SK-N-MC (cell line): ENCODE measurements around the gene SGSM1.

Experiments used
- EZH2 ChIP-seq: fragments of 200-600 bp; sonication (generic); IDR thresholded peaks from one replicate; pipeline ENCODE4 v1.6.1; 2017; ENCODE audit warnings: antibody characterized with exemption
- POLR2AphosphoS5 ChIP-seq: IDR thresholded peaks from 2 replicates; pipeline ENCODE4 v1.6.1; 2012; ENCODE audit warnings: mild to moderate bottlenecking, low read depth, low read length, borderline replicate concordance

DNA sequence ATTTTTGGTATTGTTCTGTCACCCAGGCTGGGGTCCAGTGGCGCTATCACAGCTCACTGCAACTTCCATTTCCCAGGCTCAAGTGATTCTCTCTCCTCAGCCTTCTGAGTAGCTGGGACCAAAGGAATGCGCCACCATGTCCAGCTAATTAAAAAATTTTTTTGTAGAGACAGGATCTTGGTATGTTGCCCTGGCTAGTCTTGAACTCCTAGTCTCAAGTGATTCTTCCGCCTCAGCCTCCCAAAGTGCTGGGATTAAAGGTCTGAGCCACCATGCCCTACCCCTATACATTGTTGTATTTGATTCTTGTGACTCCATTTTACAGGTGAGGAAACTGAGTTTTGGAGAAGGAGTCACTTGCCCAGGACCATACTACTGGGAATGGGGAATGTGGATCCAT lies 158.4 kb downstream of the SGSM1 start:
- TF ChIP-seq EZH2 (no peak), POLR2AphosphoS5 (no peak)
